B cell (primary cell): Measurements from ENCODE around the gene RMI2. TPM values are rescaled to one million over a fixed set of nuclear protein-coding genes. Genes with fewer than 3 reads are reported as not detected.

Experiments used
- ATAC-seq: fragments of 200-7000 bp; cut with Tn5 transposase; one replicate; pipeline ENCODE4 v1.10.0; 2021; ENCODE audit warnings: low read depth, mild to moderate bottlenecking, moderate number of reproducible peaks, moderate library complexity
- CTCF ChIA-PET: fragments of 350-600 bp; sonication (Branson Sonifier 250); formaldehyde crosslinking; loops from one replicate; lab custom pipeline; 2021; ENCODE audit warnings: antibody characterized with exemption, inconsistent platforms; lab: Charles Lee
- POLR2A ChIA-PET: fragments of 350-600 bp; sonication (Branson Sonifier 250); formaldehyde crosslinking; loops from one replicate; lab custom pipeline; 2021; ENCODE audit warnings: antibody characterized with exemption; lab: Charles Lee
- DNase-seq: peaks from one replicate; pipeline ENCODE4 v3.0.0; 2013
- H2AFZ ChIP-seq: 2 replicates; pipeline ENCODE4 v1.6.1; 2012; ENCODE audit warnings: mild to moderate bottlenecking, low read depth, low read length; ENCODE audit not compliant: insufficient read depth, poor library complexity, severe bottlenecking
- H3K27ac ChIP-seq, 2 donors: 1 replicate in 1 of 2; 2 replicates in 1 of 2; pipeline ENCODE4 v1.5.1; 2012 to 2013; ENCODE audit warnings: low read length in 2 of 2, mild to moderate bottlenecking in 2 of 2, moderate library complexity in 1 of 2
- H3K27me3 ChIP-seq, 4 experiments: fragments of 200-600 bp in 1 of 4; sonication (generic) in 1 of 4; replicated peaks in 1 of 4; 1 replicate in 2 of 4; 2 replicates in 2 of 4; pipeline versions ENCODE4 v1.6.1 to v1.7.0; 2013 to 2016; ENCODE audit warnings: low read length in 3 of 4, mild to moderate bottlenecking in 2 of 4, mixed read lengths in 1 of 4, moderate library complexity in 1 of 4; ENCODE audit not compliant: insufficient read depth in 4 of 4, control insufficient read depth in 3 of 4; ENCODE audit errors: control extremely low read depth in 1 of 4
- H3K36me3 ChIP-seq, 2 experiments: replicated peaks in 1 of 2; 1 replicate in 1 of 2; 2 replicates in 1 of 2; pipeline versions ENCODE4 v1.6.1 to v1.7.1; 2013; ENCODE audit warnings: low read length in 1 of 2; ENCODE audit not compliant: insufficient read depth in 2 of 2, control insufficient read depth in 1 of 2; ENCODE audit errors: control extremely low read depth in 1 of 2, extremely low read depth in 1 of 2
- H3K4me1 ChIP-seq, 2 donors: fragments of 200-600 bp in 1 of 2; sonication (generic) in 1 of 2; 1 replicate in 1 of 2; 2 replicates in 1 of 2; pipeline versions ENCODE4 v1.5.1 to v1.6.1; 2013 to 2017; ENCODE audit warnings: low read length in 2 of 2; ENCODE audit not compliant: control insufficient read depth in 2 of 2, insufficient read depth in 2 of 2
- H3K4me2 ChIP-seq: replicated peaks from 2 replicates; pipeline ENCODE3; 2012; ENCODE audit warnings: mild to moderate bottlenecking, low read depth, low read length; ENCODE audit not compliant: poor library complexity, severe bottlenecking
- H3K4me3 ChIP-seq, 5 experiments: fragments of 200-600 bp in 1 of 5; sonication (generic) in 1 of 5; 1 replicate in 3 of 5; 2 replicates in 2 of 5; pipeline versions ENCODE4 v1.5.1 to v1.7.0; 2011 to 2016; ENCODE audit warnings: low read length in 4 of 5, mild to moderate bottlenecking in 4 of 5, low read depth in 2 of 5, control low read depth in 1 of 5, moderate library complexity in 1 of 5; ENCODE audit not compliant: insufficient read depth in 1 of 5; ENCODE audit errors: control extremely low read depth in 1 of 5, extremely low read depth in 1 of 5
- H3K79me2 ChIP-seq: fragments of 200-600 bp; sonication (generic); one replicate; pipeline ENCODE4 v1.6.0; 2016; ENCODE audit warnings: low read length; ENCODE audit not compliant: control insufficient read depth, insufficient read depth
- H3K9ac ChIP-seq: fragments of 200-600 bp; sonication (generic); 2 replicates; pipeline ENCODE4 v1.6.1; 2017; ENCODE audit warnings: mild to moderate bottlenecking, low read length, moderate library complexity
- H3K9me3 ChIP-seq, 3 donors: one replicate each; pipeline versions ENCODE4 v1.6.1 to v1.7.1; 2013; ENCODE audit warnings: low read length in 2 of 3; ENCODE audit not compliant: control insufficient read depth in 2 of 3, insufficient read depth in 1 of 3; ENCODE audit errors: control extremely low read depth in 1 of 3
- H4K20me1 ChIP-seq: 2 replicates; pipeline ENCODE4 v1.6.0; 2012; ENCODE audit warnings: mild to moderate bottlenecking, low read length; ENCODE audit not compliant: insufficient read depth, control insufficient read depth, poor library complexity, severe bottlenecking
- H3K27ac Mint-ChIP-seq: one replicate; pipeline ENCODE4 v1.8.0; 2021; ENCODE audit warnings: mixed read lengths
- H3K27me3 Mint-ChIP-seq: one replicate; pipeline ENCODE4 v1.8.0; 2021; ENCODE audit warnings: mixed read lengths
- H3K4me1 Mint-ChIP-seq: one replicate; pipeline ENCODE4 v1.8.0; 2021; ENCODE audit warnings: mixed read lengths
- H3K4me3 Mint-ChIP-seq: one replicate; pipeline ENCODE4 v1.8.0; 2021; ENCODE audit warnings: mixed read lengths
- H3K9me3 Mint-ChIP-seq: one replicate; pipeline ENCODE4 v1.8.0; 2022; ENCODE audit warnings: mixed read lengths; ENCODE audit not compliant: insufficient read depth
- CTCF ChIP-seq: fragments of 200-600 bp; IDR thresholded peaks from one replicate; pipeline ENCODE4 v1.8.0; 2022; ENCODE audit warnings: antibody characterized with exemption, mild to moderate bottlenecking
- EZH2 ChIP-seq: IDR thresholded peaks from 2 replicates; pipeline ENCODE4 v1.6.1; 2012; ENCODE audit warnings: borderline replicate concordance, low read depth, mild to moderate bottlenecking, moderate library complexity, low read length; ENCODE audit not compliant: insufficient read depth, poor library complexity, severe bottlenecking
- WGBS: methylation state at CpG from one replicate; pipeline ENCODE4 v1.1.5; 2013; ENCODE audit warnings: missing lambda C conversion rate; ENCODE audit not compliant: insufficient coverage; 5-methylcytosine and 5-hydroxymethylcytosine counted together
- intact Hi-C: fragments of 100-400 bp; cut with micrococcal nuclease; formaldehyde crosslinking; loops from one replicate; pipeline ENCODE4 v1.10.0; 2022
- polyA plus RNA-seq: library from polyadenylated mRNA; depleted of rRNA; stranded (reverse); fragments of >200 nt; gene quantifications from 2 replicates; pipeline ENCODE4 v1.2.3, GENCODE V29; 2012
- total RNA-seq, 2 donors: library from RNA; stranded (reverse); fragments of 120-200 nt in 1 of 2; gene quantifications; 1 replicate in 1 of 2; 2 replicates in 1 of 2; pipeline versions ENCODE4 v1.2.3 to v1.2.4, GENCODE V29; 2013 to 2022

Gene RMI2
- total and polyA plus RNA-seq, 2 donors (not counting 1 experiment from before 2014, with no cell fraction given), result 2.3 to 27.0 TPM

GRCh38 chr16:11325404-11326083 is 19.7 kb upstream of the RMI2 start:
- peaks cover 0 to 14% (median 3%) of the 10 kb centered on the region in 3 donors for H3K9me3 ChIP-seq
- peaks cover 55 to 72% of the 10 kb centered on the region in 2 donors for H3K4me1 ChIP-seq
- H3K9ac ChIP-seq, result peak overlapping the region; percentile 14
- no peaks in the 10 kb centered on the region for H3K36me3 ChIP-seq
- no peak for TF ChIP-seq CTCF
- no peak for TF ChIP-seq EZH2
- H3K4me3 ChIP-seq, result peak overlapping the region in 1 of 5 experiments; percentile 21
- H3K4me1 Mint-ChIP-seq, result peaks cover 55% of the 10 kb centered on the region
- peak overlapping the region; percentile 64 for H3K4me3 Mint-ChIP-seq
- DNase-seq, result peak; percentile 58
- H3K79me2 ChIP-seq, result peaks cover 4% of the 10 kb centered on the region
- ChIA-PET POLR2A (interaction anchor here (0.6 to 7.6 kb wide), 2 partner anchors 15 to 27 kb away, joined by 3 to 94 read pairs; no protein-coding TSS in a partner anchor), CTCF (interaction anchor here (0.5 to 2.4 kb wide), 7 partner anchors 13 to 371 kb away, joined by 3 to 17 read pairs (median 5); no protein-coding TSS in a partner anchor)
- H3K27ac ChIP-seq, result no peak overlapping the region
- no peaks in the 10 kb centered on the region for H3K9me3 Mint-ChIP-seq
- ATAC-seq, result peak; percentile 3
- WGBS, result 49% methylated on average over 7 of the region's 10 CpGs
- H3K27me3 ChIP-seq, result no peaks in the 10 kb centered on the region
- intact Hi-C loops, result loop anchor here (1.0 kb wide), 1 partner anchor 45 kb away; no protein-coding TSS in a partner anchor
- H3K27ac Mint-ChIP-seq, result peak overlapping the region; percentile 74
- H3K4me2 ChIP-seq, result peak overlapping the region; percentile 72
- H3K27me3 Mint-ChIP-seq, result no peaks in the 10 kb centered on the region
- H2AFZ ChIP-seq, result peak overlapping the region; percentile 29
- no peaks in the 10 kb centered on the region for H4K20me1 ChIP-seq
